Stimulated activated naive CD8-positive, alpha-beta T cell treated with anti-CD3 and anti-CD28 coated beads, Interleukin-15, Interleukin-2, amounts not matched to agents 100 ng/mL and 50 ng/mL, for 24 hours (primary cell): ENCODE results near the gene ABCG2.
A peak's percentile ranks its signal among the peaks of the same experiment; 100 is the strongest.

Experiments
- H3K27ac Mint-ChIP-seq: one replicate; pipeline ENCODE4 v1.8.0; 2021; ENCODE audit warnings: mild to moderate bottlenecking, mixed read lengths
- H3K27me3 Mint-ChIP-seq: one replicate; pipeline ENCODE4 v1.8.0; 2021; ENCODE audit warnings: mixed read lengths
- H3K36me3 Mint-ChIP-seq: one replicate; pipeline ENCODE4 v1.8.0; 2021; ENCODE audit warnings: low read depth, mixed read lengths
- H3K4me1 Mint-ChIP-seq: one replicate; pipeline ENCODE4 v1.8.0; 2021; ENCODE audit warnings: low read depth, mixed read lengths
- H3K4me3 Mint-ChIP-seq: one replicate; pipeline ENCODE4 v1.8.0; 2021; ENCODE audit warnings: mild to moderate bottlenecking, mixed read lengths
- H3K9me3 Mint-ChIP-seq: one replicate; pipeline ENCODE4 v1.8.0; 2021; ENCODE audit warnings: mixed read lengths

The ABCG2 gene

GRCh38 chr4:88158489-88159228, at the start of gene ABCG2:
ABCG2 (minus strand) TSS chr4:88158639; CDS start chr4:88139995, 18,644 bp downstream.
- H3K27ac Mint-ChIP-seq: peak within 1 kb of the TSS; percentile 77
- peak within 1 kb of the TSS; percentile 84 for H3K4me3 Mint-ChIP-seq
- peaks cover 16% of the 10 kb centered on the region for H3K4me1 Mint-ChIP-seq
- no peaks in the 10 kb centered on the region for H3K9me3 Mint-ChIP-seq
- H3K27me3 Mint-ChIP-seq: peaks cover 21% of the 10 kb centered on the region
- H3K36me3 Mint-ChIP-seq: no peaks in the 10 kb centered on the region

GRCh38 chr4:88208156-88208555, 49.7 kb upstream of the ABCG2 start:
- no peaks in the 10 kb centered on the region for H3K9me3 Mint-ChIP-seq
- H3K4me3 Mint-ChIP-seq: no peak overlapping the region
- no peaks in the 10 kb centered on the region for H3K4me1 Mint-ChIP-seq
- no peaks in the 10 kb centered on the region for H3K36me3 Mint-ChIP-seq
- H3K27ac Mint-ChIP-seq: no peak overlapping the region
- no peaks in the 10 kb centered on the region for H3K27me3 Mint-ChIP-seq

GRCh38 chr4:88207171-88207570, 48.7 kb upstream of the ABCG2 start:
- Mint-ChIP-seq H3K9me3 (no peaks in the 10 kb centered on the region), H3K4me3 (no peak overlapping the region), H3K27ac (no peak overlapping the region), H3K36me3 (no peaks in the 10 kb centered on the region), H3K4me1 (no peaks in the 10 kb centered on the region), H3K27me3 (no peaks in the 10 kb centered on the region)

- no peaks in the 10 kb centered on the region for H3K9me3 Mint-ChIP-seq
- H3K36me3 Mint-ChIP-seq: no peaks in the 10 kb centered on the region
- no peak overlapping the region for H3K27ac Mint-ChIP-seq
- no peaks in the 10 kb centered on the region for H3K27me3 Mint-ChIP-seq
- H3K4me3 Mint-ChIP-seq: no peak overlapping the region
- H3K4me1 Mint-ChIP-seq: no peaks in the 10 kb centered on the region
Measured at GRCh38 chr4:88204882-88205281, 46.4 kb upstream of the ABCG2 start.

- no peaks in the 10 kb centered on the region for H3K9me3 Mint-ChIP-seq
- H3K4me1 Mint-ChIP-seq: no peaks in the 10 kb centered on the region
- no peak overlapping the region for H3K4me3 Mint-ChIP-seq
- no peaks in the 10 kb centered on the region for H3K27me3 Mint-ChIP-seq
- no peak overlapping the region for H3K27ac Mint-ChIP-seq
- no peaks in the 10 kb centered on the region for H3K36me3 Mint-ChIP-seq
Measured at GRCh38 chr4:88202443-88202842, 44.0 kb upstream of the ABCG2 start.

- no peak overlapping the region for H3K27ac Mint-ChIP-seq
- H3K4me3 Mint-ChIP-seq: no peak overlapping the region
- H3K27me3 Mint-ChIP-seq: no peaks in the 10 kb centered on the region
- H3K4me1 Mint-ChIP-seq: peaks cover 8% of the 10 kb centered on the region
- no peaks in the 10 kb centered on the region for H3K9me3 Mint-ChIP-seq
- no peaks in the 10 kb centered on the region for H3K36me3 Mint-ChIP-seq
Measured at GRCh38 chr4:88200186-88200585, 41.7 kb upstream of the ABCG2 start.

- Mint-ChIP-seq H3K27me3 (no peaks in the 10 kb centered on the region), H3K27ac (no peak overlapping the region), H3K4me1 (peaks cover 8% of the 10 kb centered on the region), H3K36me3 (no peaks in the 10 kb centered on the region), H3K4me3 (no peak overlapping the region), H3K9me3 (no peaks in the 10 kb centered on the region)
Measured at GRCh38 chr4:88196523-88197185, 38.2 kb upstream of the ABCG2 start.

- H3K27me3 Mint-ChIP-seq: no peaks in the 10 kb centered on the region
- no peak overlapping the region for H3K27ac Mint-ChIP-seq
- H3K9me3 Mint-ChIP-seq: no peaks in the 10 kb centered on the region
- H3K4me3 Mint-ChIP-seq: no peak overlapping the region
- no peaks in the 10 kb centered on the region for H3K36me3 Mint-ChIP-seq
- peaks cover 8% of the 10 kb centered on the region for H3K4me1 Mint-ChIP-seq
Measured at GRCh38 chr4:88196013-88196365, 37.5 kb upstream of the ABCG2 start.

- Mint-ChIP-seq H3K27ac (no peak overlapping the region), H3K27me3 (no peaks in the 10 kb centered on the region), H3K9me3 (no peaks in the 10 kb centered on the region), H3K36me3 (no peaks in the 10 kb centered on the region), H3K4me1 (peaks cover 8% of the 10 kb centered on the region), H3K4me3 (no peak overlapping the region)
Measured at GRCh38 chr4:88195328-88196012, 37.0 kb upstream of the ABCG2 start.

GRCh38 chr4:88191404-88191803, 33.0 kb upstream of the ABCG2 start:
- H3K4me1 Mint-ChIP-seq: peaks cover under 1% of the 10 kb centered on the region
- H3K9me3 Mint-ChIP-seq: no peaks in the 10 kb centered on the region
- H3K27ac Mint-ChIP-seq: no peak overlapping the region
- H3K27me3 Mint-ChIP-seq: no peaks in the 10 kb centered on the region
- no peak overlapping the region for H3K4me3 Mint-ChIP-seq
- no peaks in the 10 kb centered on the region for H3K36me3 Mint-ChIP-seq

GRCh38 chr4:88189881-88190585, 31.6 kb upstream of the ABCG2 start:
- Mint-ChIP-seq H3K4me3 (no peak overlapping the region), H3K9me3 (no peaks in the 10 kb centered on the region), H3K27me3 (no peaks in the 10 kb centered on the region), H3K27ac (no peak overlapping the region), H3K4me1 (no peaks in the 10 kb centered on the region), H3K36me3 (no peaks in the 10 kb centered on the region)

- Mint-ChIP-seq H3K27me3 (no peaks in the 10 kb centered on the region), H3K9me3 (no peaks in the 10 kb centered on the region), H3K4me3 (no peak overlapping the region), H3K27ac (no peak overlapping the region), H3K4me1 (no peaks in the 10 kb centered on the region), H3K36me3 (no peaks in the 10 kb centered on the region)
Measured at GRCh38 chr4:88189418-88189738, 30.9 kb upstream of the ABCG2 start.

GRCh38 chr4:88188738-88189417, 30.4 kb upstream of the ABCG2 start:
- H3K36me3 Mint-ChIP-seq: no peaks in the 10 kb centered on the region
- no peaks in the 10 kb centered on the region for H3K9me3 Mint-ChIP-seq
- H3K4me3 Mint-ChIP-seq: no peak overlapping the region
- no peaks in the 10 kb centered on the region for H3K4me1 Mint-ChIP-seq
- peaks cover 3% of the 10 kb centered on the region for H3K27me3 Mint-ChIP-seq
- H3K27ac Mint-ChIP-seq: no peak overlapping the region

- Mint-ChIP-seq H3K27me3 (peaks cover 4% of the 10 kb centered on the region), H3K4me1 (no peaks in the 10 kb centered on the region), H3K9me3 (no peaks in the 10 kb centered on the region), H3K27ac (no peak overlapping the region), H3K4me3 (no peak overlapping the region), H3K36me3 (no peaks in the 10 kb centered on the region)
Measured at GRCh38 chr4:88187766-88188165, 29.3 kb upstream of the ABCG2 start.

- H3K27me3 Mint-ChIP-seq: peaks cover 4% of the 10 kb centered on the region
- H3K36me3 Mint-ChIP-seq: no peaks in the 10 kb centered on the region
- no peak overlapping the region for H3K4me3 Mint-ChIP-seq
- H3K27ac Mint-ChIP-seq: no peak overlapping the region
- no peaks in the 10 kb centered on the region for H3K4me1 Mint-ChIP-seq
- no peaks in the 10 kb centered on the region for H3K9me3 Mint-ChIP-seq
Measured at GRCh38 chr4:88185906-88186305, 27.5 kb upstream of the ABCG2 start.
